GM18909 (cell line): ENCODE measurements around the gene KIAA0513.

Experiments used
- ATAC-seq: cut with Tn5 transposase; IDR thresholded peaks from one replicate; pipeline ENCODE4 v1.9.1; 2021; ENCODE audit warnings: mild to moderate bottlenecking; ENCODE audit not compliant: unreplicated experiment, poor library complexity

Gene KIAA0513

GRCh38 chr16:85086347-85087291 lies 59.0 kb downstream of the KIAA0513 start:
- ATAC-seq, result no peak

GRCh38 chr16:85087899-85088569 lies 60.4 kb downstream of the KIAA0513 start:
- ATAC-seq, result no peak

- ATAC-seq, result no peak
These were observed 61.1 kb downstream of the KIAA0513 start for GRCh38 chr16:85088570-85089199.

GRCh38 chr16:85089525-85089924 lies 61.9 kb downstream of the KIAA0513 start:
- no peak for ATAC-seq

- no peak for ATAC-seq
These were observed 62.6 kb downstream of the KIAA0513 start for GRCh38 chr16:85090181-85090580.

- no peak for ATAC-seq
These were observed 63.4 kb downstream of the KIAA0513 start for GRCh38 chr16:85090873-85091521.

- no peak for ATAC-seq
These were observed 63.9 kb downstream of the KIAA0513 start for GRCh38 chr16:85091522-85091910.

- ATAC-seq, result no peak
These were observed 64.7 kb downstream of the KIAA0513 start for GRCh38 chr16:85092309-85092708.

GRCh38 chr16:85092851-85093250 lies 65.3 kb downstream of the KIAA0513 start:
- no peak for ATAC-seq

- ATAC-seq, result no peak
These were observed 66.1 kb downstream of the KIAA0513 start for GRCh38 chr16:85093705-85094104.

- ATAC-seq, result no peak
These were observed 66.7 kb downstream of the KIAA0513 start for GRCh38 chr16:85094176-85094805.

GRCh38 chr16:85094812-85095211 lies 67.2 kb downstream of the KIAA0513 start:
- ATAC-seq, result no peak

GRCh38 chr16:85096921-85097320 lies 69.3 kb downstream of the KIAA0513 start:
- no peak for ATAC-seq

GRCh38 chr16:85098565-85098964 lies 71.0 kb downstream of the KIAA0513 start:
- ATAC-seq, result no peak

GRCh38 chr16:85100265-85100664 lies 72.7 kb downstream of the KIAA0513 start:
- no peak for ATAC-seq

- no peak for ATAC-seq
These were observed 74.5 kb downstream of the KIAA0513 start for GRCh38 chr16:85101956-85102630.

- ATAC-seq, result no peak
These were observed 75.8 kb downstream of the KIAA0513 start for GRCh38 chr16:85103114-85104079.

GRCh38 chr16:85104147-85104546 lies 76.6 kb downstream of the KIAA0513 start:
- ATAC-seq, result no peak
